GM18951 (cell line): Measurements from ENCODE around the gene PPP2R5B.

Experiments used
- POLR2A ChIP-seq: IDR thresholded peaks from 4 replicates; pipeline ENCODE4 v1.6.1; 2011; ENCODE audit warnings: mild to moderate bottlenecking; ENCODE audit not compliant: insufficient read length, insufficient read depth; ENCODE audit errors: extremely low read depth
- in situ Hi-C: fragments of 300-500 bp; cut with MboI; formaldehyde crosslinking; loops from one replicate; pipeline ENCODE4 v1.12.0; 2022; ENCODE audit warnings: low sequenced_read_pairs, mixed read lengths, inconsistent platforms; ENCODE audit not compliant: unreplicated experiment

Gene PPP2R5B

DNA sequence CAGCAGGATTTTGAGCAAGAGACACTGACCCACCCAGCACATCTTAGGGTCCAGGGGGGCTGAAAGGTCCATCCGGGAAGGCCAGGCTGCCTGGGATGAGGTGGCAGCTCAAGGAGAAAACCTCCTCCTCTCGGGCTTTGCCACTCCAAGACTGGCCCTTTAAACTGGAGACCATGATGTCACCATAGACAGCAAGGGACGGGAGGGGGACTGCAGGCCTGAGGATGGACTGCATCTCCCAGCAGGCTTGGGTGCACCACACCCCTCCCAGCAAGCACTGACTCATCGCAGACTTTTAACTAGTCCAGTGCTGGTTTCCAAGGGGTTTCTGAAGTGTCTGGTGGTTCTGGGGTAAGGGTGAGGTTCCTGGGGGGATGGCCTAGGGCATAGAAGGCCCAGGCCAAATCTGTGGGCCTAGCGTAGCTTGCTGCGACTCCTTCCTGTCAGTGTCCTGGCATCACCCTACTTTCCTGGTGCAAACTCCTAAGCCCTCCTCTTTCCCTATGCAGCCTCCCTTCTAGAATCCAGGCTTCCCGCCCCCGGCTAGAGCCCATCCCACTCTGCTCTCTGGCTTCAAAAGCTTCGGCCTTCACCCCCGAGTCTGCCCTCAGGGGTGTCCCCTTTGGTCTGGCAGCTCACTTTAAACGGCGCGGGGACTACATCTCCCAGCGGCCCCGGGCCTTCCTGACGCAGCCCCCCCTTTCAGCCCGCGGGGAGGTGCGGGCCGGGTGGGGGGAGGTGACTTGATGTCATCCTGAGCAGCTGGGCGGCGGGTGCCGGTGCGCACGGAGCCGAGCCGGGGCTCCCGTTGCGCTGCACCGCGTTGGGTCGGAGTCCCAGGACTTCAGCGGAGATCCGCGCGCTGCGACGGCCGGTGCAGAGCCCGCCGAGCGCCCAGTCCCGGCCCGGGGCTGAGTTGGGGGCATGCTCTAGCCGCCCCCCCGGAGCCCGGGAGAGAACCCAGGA, at the start of gene PPP2R5B:
Gene PPP2R5B (plus strand): TSS at position 746 of the 966 bp plus-strand sequence. CDS start 1,046 bp downstream, outside the sequence.
- TF ChIP-seq POLR2A: peak; percentile 47
- in situ Hi-C loops: no loop called here

- TF ChIP-seq POLR2A: no peak
- in situ Hi-C loops: no loop called here
Measured at GRCh38 chr11:64875369-64876228, 48.9 kb upstream of the PPP2R5B start.

- in situ Hi-C loops: no loop called here
- no peak for TF ChIP-seq POLR2A
Measured at GRCh38 chr11:64876229-64876750, 48.2 kb upstream of the PPP2R5B start.

DNA sequence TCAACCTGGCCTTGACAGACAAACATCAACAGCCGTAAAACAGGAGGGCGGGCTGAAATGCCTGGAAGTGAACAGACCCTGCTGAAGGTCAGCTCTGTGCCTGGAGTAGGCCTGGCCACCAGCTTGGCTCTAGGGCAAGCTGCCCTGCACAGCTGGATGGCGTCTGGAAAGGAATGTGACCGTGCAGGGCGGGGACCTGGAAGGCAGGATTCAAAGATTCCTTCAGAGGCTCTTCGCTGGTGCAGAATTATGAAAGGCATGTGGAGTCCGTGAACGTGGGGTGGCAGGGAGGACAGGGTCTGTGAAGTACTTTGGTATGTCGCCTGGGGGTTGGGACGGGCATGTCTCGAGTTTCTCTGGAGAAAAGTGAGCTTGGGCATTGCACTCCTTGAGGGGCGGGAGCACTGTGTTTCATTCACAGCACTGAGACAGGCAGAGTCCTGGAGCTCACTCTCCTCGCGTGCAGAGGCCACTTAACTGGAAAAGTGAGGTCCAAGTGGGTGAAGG, 47.6 kb upstream of the PPP2R5B start:
- in situ Hi-C loops: no loop called here
- no peak for TF ChIP-seq POLR2A

- in situ Hi-C loops: no loop called here
- TF ChIP-seq POLR2A: no peak
Measured at GRCh38 chr11:64877390-64878222, 46.9 kb upstream of the PPP2R5B start.

DNA sequence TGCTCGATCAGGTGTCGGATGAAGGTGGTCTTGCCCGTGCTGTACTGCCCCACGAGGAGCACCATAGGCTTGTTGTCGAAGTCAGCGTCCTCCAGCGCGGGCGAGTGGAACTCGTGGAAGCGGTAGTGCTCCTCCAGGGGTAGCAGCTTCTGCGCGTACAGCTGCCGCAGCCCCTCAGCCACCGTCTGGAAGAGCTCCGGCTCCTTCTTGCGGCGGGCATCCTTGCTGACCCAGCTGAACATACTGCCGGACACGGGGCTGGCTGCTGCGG, 46.3 kb upstream of the PPP2R5B start:
- TF ChIP-seq POLR2A: no peak
- in situ Hi-C loops: no loop called here

GRCh38 chr11:64878494-64879243, 45.8 kb upstream of the PPP2R5B start, which contains the start of gene EHD1:
TSS of gene EHD1 (minus strand) at chr11:64878621. CDS start at chr11:64878464, 157 bp downstream.
- TF ChIP-seq POLR2A: peak; percentile 99

GRCh38 chr11:64879244-64879900, 45.1 kb upstream of the PPP2R5B start:
- in situ Hi-C loops: no loop called here

More at GRCh38 chr11:64878494-64879243, 45.8 kb upstream of the PPP2R5B start, which contains the start of gene EHD1:
- in situ Hi-C loops: no loop called here

DNA sequence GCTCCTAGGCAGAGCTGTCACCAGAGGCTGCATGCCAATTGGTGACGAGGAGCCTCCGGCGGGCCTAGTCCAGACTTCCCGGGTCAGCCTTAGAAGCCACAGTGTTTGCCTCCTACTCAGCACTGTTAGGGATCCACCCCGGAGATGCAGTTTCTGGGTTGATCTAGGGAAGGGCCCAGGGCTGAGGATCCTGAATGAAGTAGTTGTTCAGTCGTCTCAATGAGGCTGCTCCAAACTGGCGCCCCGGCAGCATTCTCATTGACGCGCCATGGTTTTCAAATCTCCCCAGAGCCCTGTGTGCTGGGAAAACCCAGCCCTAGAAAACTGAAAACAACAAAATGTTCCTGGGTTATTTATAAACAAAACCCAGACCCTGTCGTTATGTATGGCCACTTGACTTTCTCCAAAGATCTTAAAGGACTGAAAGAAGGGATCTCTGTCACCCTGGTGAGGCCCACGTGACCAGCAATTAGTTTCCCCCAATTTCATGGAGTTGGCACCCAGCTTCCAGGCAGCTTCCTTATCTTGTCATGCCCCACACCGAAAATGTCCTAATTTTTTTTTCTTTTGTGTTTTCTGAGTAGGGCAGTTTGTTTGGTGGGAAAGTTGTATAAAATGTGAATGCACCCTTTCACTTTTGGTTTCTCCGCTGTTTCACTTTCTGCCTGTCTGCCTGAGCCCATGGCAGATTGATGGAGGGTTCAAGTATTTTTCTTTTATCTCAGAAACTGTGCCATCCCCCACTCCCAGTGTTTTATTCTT, 44.1 kb upstream of the PPP2R5B start:
- in situ Hi-C loops: no loop called here
- TF ChIP-seq POLR2A: no peak

More at GRCh38 chr11:64879244-64879900, 45.1 kb upstream of the PPP2R5B start:
- TF ChIP-seq POLR2A: no peak

GRCh38 chr11:64881476-64881875, 43.0 kb upstream of the PPP2R5B start:
- no peak for TF ChIP-seq POLR2A
- in situ Hi-C loops: no loop called here

DNA sequence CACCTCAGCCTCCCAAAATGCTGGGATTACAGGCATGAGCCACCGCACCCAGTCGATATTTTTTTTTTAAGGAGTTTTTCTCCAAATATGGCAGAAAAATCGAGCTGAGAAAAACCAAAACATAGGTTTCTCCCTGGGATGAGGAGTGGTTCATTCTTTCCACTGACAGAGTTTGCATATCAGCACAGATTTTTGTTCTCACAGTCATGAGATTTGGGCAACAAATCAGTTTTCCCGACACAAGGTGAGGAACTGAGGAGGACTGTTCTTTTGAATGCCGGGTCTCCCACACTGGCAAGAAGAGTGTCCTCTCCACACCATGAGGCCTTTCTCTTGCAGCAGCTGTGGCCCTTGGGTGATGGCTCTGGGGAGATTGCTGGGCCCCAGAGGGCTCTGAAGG, 42.2 kb upstream of the PPP2R5B start:
- TF ChIP-seq POLR2A: no peak
- in situ Hi-C loops: no loop called here

GRCh38 chr11:64883575-64883974, 40.9 kb upstream of the PPP2R5B start:
- in situ Hi-C loops: no loop called here
- TF ChIP-seq POLR2A: no peak
